BJ (cell line): ENCODE results near the gene LRRC4B. TPM values are rescaled to one million over a fixed set of nuclear protein-coding genes. Genes with fewer than 3 reads are reported as not detected.

ENCODE experiments used
- CTCF ChIA-PET: fragments of 350-600 bp; formaldehyde crosslinking; extraction: SDS; loops from one replicate; lab custom pipeline; 2021; ENCODE audit warnings: antibody characterized with exemption, inconsistent platforms; lab: Yijun Ruan, JAX
- POLR2A ChIA-PET: fragments of 300-600 bp; sonication (Branson Sonifier 250); formaldehyde crosslinking; extraction: SDS; loops from one replicate; lab custom pipeline; 2021; ENCODE audit warnings: antibody characterized with exemption; lab: Charles Lee
- DNase-seq: peaks from one replicate; pipeline ENCODE4 v3.0.0-alpha.2; 2011; ENCODE audit warnings: low read depth
- H3K27me3 ChIP-seq: 2 replicates; pipeline ENCODE4 v1.6.0; 2011; ENCODE audit warnings: low read length; ENCODE audit not compliant: control insufficient read depth, insufficient read depth
- H3K36me3 ChIP-seq: 2 replicates; pipeline ENCODE4 v1.5.1; 2011; ENCODE audit warnings: low read length; ENCODE audit not compliant: control insufficient read depth, insufficient read depth
- H3K4me3 ChIP-seq: 2 replicates; pipeline ENCODE4 v1.5.1; 2011; ENCODE audit warnings: low read depth, mild to moderate bottlenecking, control low read depth, low read length
- CTCF ChIP-seq: IDR thresholded peaks from 2 replicates; pipeline ENCODE4 v1.5.1; 2011; ENCODE audit warnings: low read depth, mild to moderate bottlenecking, control low read depth, inconsistent platforms, low read length, moderate library complexity; ENCODE audit not compliant: insufficient read depth
- polyA plus RNA-seq: library from polyadenylated mRNA; depleted of rRNA; stranded (reverse); fragments of >200 nt; gene quantifications from 2 replicates; pipeline ENCODE4 v1.2.3, GENCODE V29; 2011

LRRC4B gene
- polyA plus RNA-seq, 1 experiment = 0.06 TPM

- CTCF ChIA-PET = interaction anchor here (0.6 to 1.3 kb wide), 2 partner anchors 19 to 382 kb away, joined by 3 to 4 read pairs; no protein-coding TSS in a partner anchor
- H3K27me3 ChIP-seq = no peaks in the 10 kb centered on the region
- no peak for DNase-seq
Observed at GRCh38 chr19:50519006-50519575, 49.1 kb downstream of the LRRC4B start.

DNA sequence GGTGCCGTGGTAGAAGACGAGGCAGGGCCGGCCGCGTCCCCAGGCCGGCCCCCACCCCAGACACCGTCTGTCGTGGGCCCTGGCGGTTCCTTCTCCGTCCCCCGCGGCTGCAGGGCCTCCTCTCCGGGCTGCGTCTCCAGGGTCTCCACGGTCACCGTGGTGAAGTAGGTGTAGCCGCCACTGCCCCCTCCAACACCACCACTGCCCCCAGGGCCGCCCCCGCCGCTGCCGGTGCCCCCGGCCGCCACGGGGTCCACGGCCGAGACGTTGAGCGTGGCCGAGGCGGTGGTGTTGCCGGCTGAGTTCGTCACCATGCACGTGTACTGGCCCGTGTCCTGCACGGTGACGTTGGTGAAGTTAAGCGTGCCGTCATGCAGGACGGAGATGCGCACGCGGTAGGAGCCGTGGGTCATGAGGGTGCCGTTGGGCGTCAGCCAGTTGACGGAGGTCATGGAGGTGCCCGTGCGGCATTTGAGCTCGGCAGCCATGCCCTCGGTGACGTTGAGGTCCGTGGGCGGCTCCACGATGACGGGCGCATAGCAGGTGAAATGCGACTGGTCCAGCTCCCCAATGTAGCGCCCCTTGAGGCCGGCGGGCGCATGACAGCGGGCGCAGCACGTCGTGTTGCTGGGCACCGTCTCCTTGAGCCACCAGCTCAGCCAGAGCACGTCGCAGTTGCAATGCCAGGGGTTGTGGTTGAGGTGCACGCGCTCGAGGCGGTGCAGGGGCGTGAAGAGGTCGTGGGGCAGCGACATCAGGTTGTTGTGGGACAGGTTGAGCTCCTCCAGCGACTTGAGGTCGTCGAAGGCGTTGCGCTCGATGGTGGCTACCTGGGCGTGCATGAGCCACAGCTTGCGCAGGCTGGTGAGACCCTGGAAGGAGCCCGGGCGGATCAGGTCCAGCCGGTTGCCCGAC, 49.9 kb downstream of the LRRC4B start:
- CTCF ChIA-PET = interaction anchor here (1.3 kb wide), 1 partner anchor 19 kb away, joined by 4 read pairs; no protein-coding TSS in a partner anchor
- H3K36me3 ChIP-seq = no peaks in the 10 kb centered on the region
- POLR2A ChIA-PET = no interaction called here
- H3K4me3 ChIP-seq = no peak overlapping the region
- DNase-seq = no peak
- 0 out of 2 replicates have a peak, but pooled peaks have one; percentile 6 for TF ChIP-seq CTCF
- no peaks in the 10 kb centered on the region for H3K27me3 ChIP-seq

More at GRCh38 chr19:50519006-50519575, 49.1 kb downstream of the LRRC4B start:
- no peak for TF ChIP-seq CTCF
- Histone ChIP-seq H3K36me3 (no peaks in the 10 kb centered on the region), H3K4me3 (no peak overlapping the region)
- POLR2A ChIA-PET = no interaction called here

DNA sequence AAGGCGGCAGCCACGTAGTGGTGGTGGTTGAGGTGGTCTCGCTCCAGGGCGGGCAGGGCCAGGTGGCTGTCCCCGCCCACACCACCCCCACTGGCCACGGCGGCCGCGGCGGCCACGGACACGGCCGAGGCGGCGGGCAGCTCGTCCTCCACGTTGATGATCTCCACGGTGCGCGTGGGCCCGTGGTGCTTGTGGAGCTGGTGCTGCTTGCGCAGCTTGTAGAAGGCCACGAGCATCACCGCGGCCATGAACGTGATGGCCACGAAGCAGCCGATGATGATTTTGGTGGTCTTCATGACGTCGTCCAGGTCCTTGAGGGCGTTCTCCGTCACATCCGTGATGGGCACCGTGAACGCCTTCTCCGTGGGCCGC, 50.5 kb downstream of the LRRC4B start:
- TF ChIP-seq CTCF = no peak
- CTCF ChIA-PET = interaction anchor here (1.3 kb wide), 1 partner anchor 20 kb away, joined by 4 read pairs; no protein-coding TSS in a partner anchor
- Histone ChIP-seq H3K27me3 (no peaks in the 10 kb centered on the region), H3K4me3 (no peak overlapping the region), H3K36me3 (no peaks in the 10 kb centered on the region)
- POLR2A ChIA-PET = no interaction called here
- no peak for DNase-seq

GRCh38 chr19:50516964-50517703, 51.1 kb downstream of the LRRC4B start:
- no peak overlapping the region for H3K4me3 ChIP-seq
- no peaks in the 10 kb centered on the region for H3K36me3 ChIP-seq
- H3K27me3 ChIP-seq = no peaks in the 10 kb centered on the region
- TF ChIP-seq CTCF = no peak
- ChIA-PET CTCF (no interaction called here), POLR2A (no interaction called here)
- DNase-seq = no peak

DNA sequence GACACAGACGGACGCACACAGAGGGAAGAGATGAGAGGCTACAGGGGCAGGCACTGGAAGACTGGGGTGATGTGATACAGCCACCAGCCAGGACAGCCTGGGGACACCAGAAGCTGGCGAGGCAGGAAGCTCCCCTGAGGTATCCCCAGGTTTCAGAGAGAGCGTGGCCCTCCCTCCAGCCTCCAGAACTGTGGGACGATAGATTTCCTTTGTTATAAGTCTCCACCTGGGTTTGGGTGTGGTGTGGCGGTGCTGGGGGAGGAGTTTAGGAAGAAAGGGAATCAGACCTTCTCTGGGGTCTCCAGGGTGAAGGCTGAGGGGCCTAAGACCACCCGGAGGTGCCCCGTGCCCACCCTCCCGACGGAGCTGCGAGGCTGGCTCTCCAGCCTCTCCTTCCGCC, 51.8 kb downstream of the LRRC4B start:
- H3K36me3 ChIP-seq = no peaks in the 10 kb centered on the region
- CTCF ChIA-PET = no interaction called here
- POLR2A ChIA-PET = no interaction called here
- H3K4me3 ChIP-seq = no peak overlapping the region
- H3K27me3 ChIP-seq = no peaks in the 10 kb centered on the region
- TF ChIP-seq CTCF = no peak
- no peak for DNase-seq
